H1 (cell line): ENCODE measurements around the gene SUSD1. TPM values are rescaled to one million over a fixed set of nuclear protein-coding genes. Genes with fewer than 3 reads are reported as not detected.

Experiments used
- CEBPB ChIP-seq: IDR thresholded peaks from 2 replicates; pipeline ENCODE4 v1.6.1; 2012; ENCODE audit warnings: low read depth, low read length
- CTCF ChIP-seq, 3 experiments: IDR thresholded peaks; 1 replicate in 2 of 3; 2 replicates in 1 of 3; pipeline versions ENCODE4 v1.5.1 to v1.6.1; 2011; ENCODE audit warnings: low read length in 3 of 3, mild to moderate bottlenecking in 3 of 3, inconsistent platforms in 2 of 3, low read depth in 1 of 3, moderate library complexity in 1 of 3; ENCODE audit not compliant: insufficient read depth in 1 of 3; ENCODE audit errors: control extremely low read depth in 1 of 3
- polyA plus RNA-seq, 7 experiments: library from polyadenylated mRNA; depleted of rRNA in 3 of 7; stranded (reverse) in 5 of 7; unstranded in 2 of 7; fragments of >200 nt in 5 of 7; fragments of 200-250 nt in 2 of 7; gene quantifications; 1 replicate in 5 of 7; 2 replicates in 1 of 7; 4 replicates in 1 of 7; pipeline versions ENCODE4 v1.2.1 to v1.2.3, GENCODE V29; 2011 to 2013; ENCODE audit warnings: missing spikeins in 2 of 7, mixed read lengths in 2 of 7
- total RNA-seq: library from RNA; stranded (reverse); fragmentation: NEBNext Ultra II Directional; extraction: Animal tissue kit (Norgen Biotek cat#: 25700); gene quantifications from 2 replicates; pipeline ENCODE4 v1.2.1, GENCODE V29; 2021

The SUSD1 gene
- total and polyA plus RNA-seq, 2 of the 8 experiments (the other 6 are each of a cell fraction or from before 2014, with no cell fraction given), result 2.8 to 7.2 TPM

- TF ChIP-seq CTCF (IDR thresholded peaks at IDR 0.05; ENCODE audit: control extremely low read depth in 1 of 3, insufficient read depth in 1 of 3, low read depth in 1 of 3, low read length in 3 of 3) (no peak), CEBPB (no peak)
Observed at GRCh38 chr9:112034216-112034611, 140.9 kb downstream of the SUSD1 start (continued).
